GM19043 (cell line): ENCODE data around the gene MT2A.
"Not testable (repeated sequence)": the region's sequence is repeated elsewhere in the genome, so short reads cannot be mapped to it uniquely, and the experiment has no call there.

ENCODE experiments used
- ATAC-seq: cut with Tn5 transposase; IDR thresholded peaks from one replicate; pipeline ENCODE4 v1.9.1; 2021; ENCODE audit warnings: low read depth; ENCODE audit not compliant: unreplicated experiment

Gene MT2A

DNA sequence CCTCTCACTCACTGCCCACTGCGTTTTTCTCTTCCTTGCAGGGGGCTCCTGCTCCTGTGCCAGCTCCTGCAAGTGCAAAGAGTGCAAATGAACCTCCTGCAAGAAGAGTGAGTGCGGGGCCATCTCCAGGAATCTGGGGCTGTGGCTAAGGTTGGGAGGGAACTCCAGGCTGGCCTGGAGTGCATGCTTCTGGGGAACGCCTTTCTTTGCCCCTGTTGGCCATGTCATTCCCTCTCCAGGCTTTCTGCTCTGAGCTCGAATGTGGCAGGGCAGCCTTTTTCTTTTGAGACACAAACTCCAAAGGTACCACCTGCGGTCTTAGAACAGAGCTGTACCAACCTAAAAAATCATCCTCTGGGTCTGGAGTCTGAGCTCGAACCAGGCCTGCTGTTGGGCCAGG, 9.8 kb downstream of the MT2A start:
- ATAC-seq: no peak

- ATAC-seq: no peak
Measured at GRCh38 chr16:56620339-56620897, 12.0 kb downstream of the MT2A start.

DNA sequence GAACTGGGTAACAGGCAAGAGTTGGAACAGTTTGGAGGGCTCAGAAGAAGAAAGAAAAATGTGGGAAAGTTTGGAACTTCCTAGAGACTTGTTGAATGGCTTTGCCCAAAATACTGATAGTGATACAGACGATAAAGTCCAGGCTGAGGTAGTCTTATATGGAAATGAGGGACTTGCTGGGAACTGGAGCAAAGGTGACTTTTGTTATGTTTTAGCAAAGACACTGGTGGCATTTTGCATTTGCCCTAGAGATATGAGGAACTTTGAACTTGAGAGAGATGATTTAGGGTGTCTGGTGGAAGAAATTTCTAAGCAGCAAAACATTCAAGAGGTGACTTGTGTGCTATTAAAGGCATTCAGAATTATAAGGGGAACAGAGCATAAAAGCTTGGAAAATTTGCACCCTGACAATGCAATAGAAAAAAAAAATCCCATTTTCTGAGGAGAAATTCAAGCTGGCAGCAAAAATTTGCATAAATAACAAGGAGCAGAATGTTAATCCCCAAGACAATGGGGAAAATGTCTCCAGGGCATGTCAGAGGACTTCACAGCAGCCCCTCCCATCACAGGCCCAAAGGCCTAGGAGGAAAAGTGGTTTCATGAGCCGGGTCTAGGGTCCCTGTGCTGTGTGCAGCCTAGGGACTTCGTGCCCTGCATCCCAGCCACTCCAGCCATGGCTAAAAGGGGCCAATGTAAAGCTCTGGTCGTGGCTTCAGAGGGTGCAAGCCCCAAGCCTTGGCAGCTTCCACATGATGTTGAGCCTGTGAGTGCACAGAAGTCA, 13.5 kb downstream of the MT2A start:
- not testable (repeated sequence) for ATAC-seq

DNA sequence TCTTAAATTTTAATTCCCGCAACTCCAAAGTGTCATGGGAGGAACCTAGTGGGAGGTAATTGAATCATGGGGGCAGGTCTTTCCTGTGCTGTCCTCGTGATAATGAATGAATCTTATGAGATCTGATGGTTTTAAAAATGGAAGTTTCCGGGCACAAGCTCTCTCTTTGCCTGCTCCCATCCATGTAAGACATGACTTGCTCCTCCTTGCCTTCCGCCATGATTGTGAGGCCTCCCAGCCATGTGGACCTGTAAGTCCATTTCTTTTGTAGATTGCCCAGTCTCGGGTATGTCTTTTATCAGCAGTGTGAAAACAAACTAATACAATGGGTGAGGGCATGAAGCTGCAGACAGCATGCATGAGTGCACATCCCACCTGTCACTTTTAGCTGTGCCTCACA, 14.8 kb downstream of the MT2A start:
- ATAC-seq: not testable (repeated sequence)

GRCh38 chr16:56623637-56624036, 15.3 kb downstream of the MT2A start:
- ATAC-seq: no peak

- ATAC-seq: peak; percentile 45
Measured at GRCh38 chr16:56625140-56625942, 17.0 kb downstream of the MT2A start, which contains the start of gene MT1E. TSS of gene MT1E (plus strand) at chr16:56625781. CDS start at chr16:56625852, 71 bp downstream.

DNA sequence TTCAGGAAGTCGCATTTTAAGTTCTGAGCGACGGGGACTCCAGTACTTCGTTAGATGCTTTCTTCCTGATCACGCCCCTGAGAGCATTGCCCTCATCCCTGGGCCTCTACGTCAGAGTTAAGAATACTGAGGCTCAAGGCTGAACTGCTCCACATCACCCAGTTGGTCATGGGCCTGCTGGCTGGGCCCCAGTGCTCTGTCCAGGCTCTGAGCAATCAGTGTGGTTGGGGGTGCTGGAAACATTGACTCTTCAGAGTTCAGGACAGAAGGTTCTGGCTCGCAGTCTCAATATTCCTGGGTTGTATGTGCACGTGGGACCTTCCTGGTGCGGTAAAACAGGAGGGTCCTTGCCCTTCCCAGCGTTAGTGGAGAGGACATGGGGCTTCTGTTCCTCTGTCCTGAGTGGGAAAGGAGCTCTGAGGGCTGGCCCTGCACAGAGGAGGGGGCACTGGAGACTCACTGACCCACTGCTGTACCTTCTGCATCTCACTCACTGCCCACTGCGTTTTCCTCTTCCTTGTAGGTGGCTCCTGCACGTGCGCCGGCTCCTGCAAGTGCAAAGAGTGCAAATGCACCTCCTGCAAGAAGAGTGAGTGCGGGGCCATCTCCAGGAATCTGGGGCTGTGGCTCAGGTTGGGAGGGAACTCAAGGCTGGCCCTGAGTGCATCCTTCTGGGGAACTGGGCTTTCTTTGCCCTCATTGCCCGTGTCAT, 17.7 kb downstream of the MT2A start:
- no peak for ATAC-seq

GRCh38 chr16:56626685-56627084, 18.3 kb downstream of the MT2A start:
- no peak for ATAC-seq

DNA sequence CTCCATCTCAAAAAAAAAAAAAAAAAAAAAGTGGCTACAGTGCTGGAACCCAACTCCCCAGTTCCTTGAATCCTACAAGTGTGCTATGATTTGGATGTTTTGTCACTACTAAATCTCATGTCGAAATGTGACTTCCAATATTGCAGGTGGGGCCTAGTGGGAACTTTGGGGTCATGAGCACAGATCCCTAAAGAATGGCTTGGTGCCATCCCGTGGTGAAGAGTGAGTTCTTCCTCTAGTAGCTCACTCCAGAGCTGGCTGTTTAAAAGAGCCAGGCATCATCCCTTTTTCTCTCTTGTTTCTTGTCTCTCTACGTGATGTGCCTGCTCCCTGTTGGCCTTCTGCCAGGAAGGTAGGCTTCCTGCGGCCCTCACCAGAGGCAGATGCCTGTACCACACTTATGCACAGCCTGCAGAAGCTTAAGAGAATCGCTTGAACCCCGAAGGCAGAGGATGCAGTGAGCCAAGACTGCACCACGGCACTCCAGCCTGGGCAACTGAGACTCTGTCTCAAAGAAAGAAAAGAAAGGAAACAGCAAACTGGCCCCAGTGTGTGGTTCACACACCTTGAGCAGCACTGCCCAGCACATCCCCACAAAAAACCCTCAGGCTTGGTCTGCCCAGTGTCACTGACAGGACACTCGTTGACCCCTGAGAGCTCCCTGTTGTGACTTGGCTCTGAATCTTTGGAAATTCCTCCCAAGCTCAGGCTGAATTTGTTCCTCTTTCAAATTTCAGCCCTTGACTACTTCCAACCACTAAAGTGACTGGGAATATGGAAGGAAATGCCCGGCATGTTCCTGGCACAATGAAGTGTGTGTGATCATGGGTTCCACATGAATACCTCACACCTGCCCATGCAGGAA, 20.3 kb downstream of the MT2A start:
- ATAC-seq: no peak

GRCh38 chr16:56629531-56629930, 21.1 kb downstream of the MT2A start:
- ATAC-seq: no peak

- ATAC-seq: peak; percentile 81
Measured at GRCh38 chr16:56630134-56630533, 21.8 kb downstream of the MT2A start.

DNA sequence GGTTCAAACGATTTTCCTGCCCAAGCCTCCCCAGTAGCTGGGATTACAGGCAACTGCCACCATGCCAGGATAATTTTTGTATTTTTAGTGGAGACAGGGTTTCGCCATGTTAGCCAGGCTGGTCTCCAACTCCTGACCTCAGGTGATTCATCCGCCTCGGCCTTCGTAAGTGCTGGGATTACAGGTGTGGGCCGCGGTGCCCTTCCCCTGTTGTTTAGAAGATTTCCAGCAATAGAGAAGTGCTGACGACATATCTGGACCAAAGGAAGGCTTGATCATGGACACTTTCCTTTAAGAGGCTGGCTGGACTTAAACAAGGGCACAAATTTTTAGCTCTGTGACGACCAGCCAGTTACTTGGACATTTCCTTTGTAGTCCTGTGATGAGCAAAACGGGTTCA, 22.8 kb downstream of the MT2A start:
- no peak for ATAC-seq

GRCh38 chr16:56631832-56632155, 23.4 kb downstream of the MT2A start:
- ATAC-seq: no peak

- ATAC-seq: no peak
Measured at GRCh38 chr16:56632156-56632847, 23.9 kb downstream of the MT2A start, which contains the start of gene MT1M. TSS of gene MT1M (plus strand) at chr16:56632659. CDS start at chr16:56632732, 73 bp downstream.

GRCh38 chr16:56632848-56633365, 24.5 kb downstream of the MT2A start:
- no peak for ATAC-seq

- no peak for ATAC-seq
Measured at GRCh38 chr16:56633535-56633934, 25.2 kb downstream of the MT2A start.

- ATAC-seq: no peak
Measured at GRCh38 chr16:56634715-56635440, 26.5 kb downstream of the MT2A start.

DNA sequence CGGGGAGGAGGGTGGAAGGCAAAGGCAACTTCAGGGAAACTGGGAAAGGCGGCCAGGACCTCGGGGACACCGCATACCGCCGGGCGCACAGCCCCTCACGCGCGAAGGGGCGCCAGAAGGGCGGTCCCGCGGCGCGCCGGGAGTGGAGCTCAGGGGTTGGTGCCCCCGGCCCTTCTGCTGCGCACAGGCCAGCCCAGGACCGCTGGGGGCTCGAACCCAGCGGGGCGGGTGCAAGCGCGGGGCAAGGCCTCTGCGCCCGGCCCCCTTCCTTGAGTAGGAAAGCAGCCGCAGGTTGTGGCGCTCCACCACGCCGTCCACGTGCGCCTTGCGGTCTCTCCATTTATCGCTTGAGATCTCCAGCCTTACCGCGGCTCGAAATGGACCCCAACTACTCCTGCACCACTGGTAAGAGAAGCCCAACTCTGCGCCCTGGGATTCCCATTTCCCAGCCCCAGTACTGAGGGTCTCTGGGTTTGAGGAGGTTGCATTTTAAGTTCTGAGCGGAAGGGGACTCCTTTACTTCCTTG, 27.1 kb downstream of the MT2A start:
- no peak for ATAC-seq
